GM18505 (cell line): ENCODE data around the gene PNLIPRP2.

Source experiments
- ATAC-seq: cut with Tn5 transposase; IDR thresholded peaks from one replicate; pipeline ENCODE4 v1.9.1; 2021; ENCODE audit not compliant: unreplicated experiment
- POLR2A ChIP-seq: IDR thresholded peaks from 4 replicates; pipeline ENCODE4 v1.6.1; 2011; ENCODE audit warnings: borderline replicate concordance; ENCODE audit not compliant: insufficient read depth, insufficient read length; ENCODE audit errors: extremely low read depth

Gene PNLIPRP2

GRCh38 chr10:116687633-116688032 lies 66.9 kb downstream of the PNLIPRP2 start:
- TF ChIP-seq POLR2A: no peak
- no peak for ATAC-seq

- ATAC-seq: no peak
- no peak for TF ChIP-seq POLR2A
Measured at GRCh38 chr10:116688241-116688711, 67.5 kb downstream of the PNLIPRP2 start.

- ATAC-seq: no peak
- TF ChIP-seq POLR2A: no peak
Measured at GRCh38 chr10:116688741-116689495, 68.2 kb downstream of the PNLIPRP2 start.

- no peak for TF ChIP-seq POLR2A
- no peak for ATAC-seq
Measured at GRCh38 chr10:116689744-116690143, 69.0 kb downstream of the PNLIPRP2 start.

GRCh38 chr10:116690356-116691322 lies 69.9 kb downstream of the PNLIPRP2 start:
- TF ChIP-seq POLR2A: no peak
- no peak for ATAC-seq

- no peak for ATAC-seq
- no peak for TF ChIP-seq POLR2A
Measured at GRCh38 chr10:116691635-116692034, 70.9 kb downstream of the PNLIPRP2 start.

GRCh38 chr10:116692225-116692624 lies 71.5 kb downstream of the PNLIPRP2 start:
- no peak for TF ChIP-seq POLR2A
- ATAC-seq: no peak

- no peak for TF ChIP-seq POLR2A
- no peak for ATAC-seq
Measured at GRCh38 chr10:116694243-116694926, 73.6 kb downstream of the PNLIPRP2 start.
